ENCODE data around the gene SLC10A3.

DNA sequence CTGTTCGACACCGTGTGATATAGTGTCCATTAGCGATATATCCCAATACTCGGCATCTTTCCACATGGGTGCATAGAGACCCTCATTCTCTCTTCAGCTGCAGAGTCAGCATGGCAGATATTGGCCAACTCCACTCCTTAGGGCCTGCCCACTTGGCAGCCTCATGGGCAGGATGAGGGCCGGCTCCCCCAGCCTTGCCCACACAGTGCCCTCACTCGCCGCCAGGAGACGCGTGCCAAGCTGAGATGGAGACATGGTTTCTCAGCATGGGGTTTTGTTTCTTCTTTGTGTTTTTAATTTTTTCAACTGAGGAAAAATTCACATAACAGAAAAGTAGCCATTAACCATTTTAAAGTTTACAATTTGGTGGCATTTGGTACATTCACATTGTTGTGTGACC lies 37.6 kb downstream of the SLC10A3 start:
- TF ChIP-seq, protein P1, sequence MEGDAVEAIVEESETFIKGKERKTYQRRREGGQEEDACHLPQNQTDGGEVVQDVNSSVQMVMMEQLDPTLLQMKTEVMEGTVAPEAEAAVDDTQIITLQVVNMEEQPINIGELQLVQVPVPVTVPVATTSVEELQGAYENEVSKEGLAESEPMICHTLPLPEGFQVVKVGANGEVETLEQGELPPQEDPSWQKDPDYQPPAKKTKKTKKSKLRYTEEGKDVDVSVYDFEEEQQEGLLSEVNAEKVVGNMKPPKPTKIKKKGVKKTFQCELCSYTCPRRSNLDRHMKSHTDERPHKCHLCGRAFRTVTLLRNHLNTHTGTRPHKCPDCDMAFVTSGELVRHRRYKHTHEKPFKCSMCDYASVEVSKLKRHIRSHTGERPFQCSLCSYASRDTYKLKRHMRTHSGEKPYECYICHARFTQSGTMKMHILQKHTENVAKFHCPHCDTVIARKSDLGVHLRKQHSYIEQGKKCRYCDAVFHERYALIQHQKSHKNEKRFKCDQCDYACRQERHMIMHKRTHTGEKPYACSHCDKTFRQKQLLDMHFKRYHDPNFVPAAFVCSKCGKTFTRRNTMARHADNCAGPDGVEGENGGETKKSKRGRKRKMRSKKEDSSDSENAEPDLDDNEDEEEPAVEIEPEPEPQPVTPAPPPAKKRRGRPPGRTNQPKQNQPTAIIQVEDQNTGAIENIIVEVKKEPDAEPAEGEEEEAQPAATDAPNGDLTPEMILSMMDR (conservative IDR thresholded peaks at IDR 0.05 in 1 of 2, IDR thresholded peaks at IDR 0.05 in 1 of 2; ENCODE audit: low read depth in 1 of 2, low read length in 2 of 2) = no peak
- no peak for TF ChIP-seq EZH2 (IDR thresholded peaks at IDR 0.05; ENCODE audit: low read length, missing control alignments)
